ENCODE measurements around the gene LRRC25.
A peak's percentile ranks its signal among the peaks of the same experiment; 100 is the strongest.

DNA sequence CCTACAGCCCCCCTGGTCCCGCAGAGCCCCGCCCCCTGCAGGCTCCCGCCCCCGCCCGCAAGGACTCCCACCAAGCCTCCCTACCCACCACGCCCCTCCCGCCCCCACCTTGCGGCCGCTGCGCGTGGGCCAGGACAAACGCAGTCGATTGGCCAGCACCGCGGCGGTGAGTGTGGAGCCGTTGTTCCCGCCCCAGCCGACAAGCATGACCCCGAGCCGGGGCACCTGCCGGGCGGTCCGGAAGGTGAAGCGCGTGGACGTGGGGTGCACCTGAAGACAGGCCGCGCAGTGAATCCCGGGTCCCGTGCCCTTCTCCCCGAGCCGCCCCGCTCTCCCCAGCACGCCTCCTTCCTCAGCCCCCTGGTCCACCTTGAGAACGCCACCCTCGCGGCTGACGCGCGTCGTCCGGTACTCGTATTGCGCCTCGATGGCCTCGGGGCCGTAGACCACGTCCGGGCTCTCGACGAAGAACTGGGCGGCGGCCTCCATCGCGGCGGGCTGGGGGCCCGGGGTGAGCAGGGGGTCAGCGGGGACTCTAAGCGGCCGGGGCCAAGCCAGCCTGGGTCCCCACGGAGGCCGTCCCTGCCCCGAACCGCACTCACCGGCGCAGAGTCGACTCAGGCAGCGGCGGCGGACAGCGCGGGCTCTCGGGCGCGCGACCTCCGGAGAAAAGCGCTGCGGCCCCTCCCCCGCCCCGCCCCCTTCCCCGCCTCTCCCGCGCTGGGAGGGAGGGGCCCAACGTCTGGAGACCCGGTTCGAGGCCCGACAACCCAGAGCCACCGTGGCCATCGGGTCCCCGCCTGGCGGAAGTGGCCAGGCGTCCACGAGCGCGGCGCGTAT, 40.3 kb upstream of the LRRC25 start, which contains the start of gene ISYNA1:
- TF ChIP-seq, protein P1, sequence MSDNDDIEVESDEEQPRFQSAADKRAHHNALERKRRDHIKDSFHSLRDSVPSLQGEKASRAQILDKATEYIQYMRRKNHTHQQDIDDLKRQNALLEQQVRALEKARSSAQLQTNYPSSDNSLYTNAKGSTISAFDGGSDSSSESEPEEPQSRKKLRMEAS (IDR thresholded peaks at IDR 0.05), result peak; percentile 92
- TF ChIP-seq YY1 (IDR thresholded peaks at IDR 0.05; ENCODE audit: low read depth) (no peak), TEAD4 (IDR thresholded peaks at IDR 0.05) (no peak)

Data from Ishikawa (cell line).